SK-N-MC (cell line): ENCODE data around the gene FRMD4A.

Source experiments
- EZH2 ChIP-seq: fragments of 200-600 bp; sonication (generic); IDR thresholded peaks from one replicate; pipeline ENCODE4 v1.6.1; 2017; ENCODE audit warnings: antibody characterized with exemption
- FOXP2 ChIP-seq: optimal IDR thresholded peaks from 2 replicates; pipeline ENCODE3; 2011; ENCODE audit warnings: mild to moderate bottlenecking, moderate library complexity; ENCODE audit not compliant: insufficient read depth; ENCODE audit errors: extremely low read length, control extremely low read depth
- POLR2AphosphoS5 ChIP-seq: IDR thresholded peaks from 2 replicates; pipeline ENCODE4 v1.6.1; 2012; ENCODE audit warnings: mild to moderate bottlenecking, low read depth, low read length, borderline replicate concordance

GRCh38 chr10:14120812-14121211 lies 209.9 kb downstream of the FRMD4A start:
- TF ChIP-seq EZH2: no peak
- no peak for TF ChIP-seq POLR2AphosphoS5
- no peak for TF ChIP-seq FOXP2
